Endothelial cell of umbilical vein (primary cell): ENCODE data around the gene PAN3. TPM values are rescaled to one million over a fixed set of nuclear protein-coding genes. Genes with fewer than 3 reads are reported as not detected.

Experiments
- BruUV-seq: library from RNA; stranded (reverse); fragments of 400-500 nt; replicated peaks from 2 replicates; lab custom pipeline; 2021; lab: Mats Ljungman, UMichigan
- CTCF ChIA-PET: fragments of 300-600, 350-600 bp; sonication (Branson Sonifier 250); formaldehyde crosslinking; loops from one replicate; lab custom pipeline; 2021; ENCODE audit warnings: antibody characterized with exemption, inconsistent platforms; lab: Charles Lee
- POLR2A ChIA-PET: fragments of 300-600, 350-600 bp; sonication (Branson Sonifier 250); formaldehyde crosslinking; loops from one replicate; lab custom pipeline; 2021; ENCODE audit warnings: antibody characterized with exemption, inconsistent platforms; lab: Charles Lee
- DNase-seq: peaks from one replicate; pipeline ENCODE4 v3.0.0-alpha.2; 2011; ENCODE audit warnings: low read depth, low spot score
- FAIRE-seq: peaks from 2 replicates; lab custom pipeline; 2011; peaks lifted over from hg19 to GRCh38; lab: Jason Lieb, UNC
- H2AFZ ChIP-seq: 2 replicates; pipeline ENCODE4 v1.6.0; 2012; ENCODE audit warnings: low read depth, low read length, control low read depth, inconsistent platforms
- H3K27ac ChIP-seq: 2 replicates; pipeline ENCODE4 v1.5.1; 2011; ENCODE audit warnings: low read depth, mild to moderate bottlenecking, control low read depth, low read length, moderate library complexity; ENCODE audit not compliant: insufficient read depth
- H3K27me3 ChIP-seq, 2 experiments: 2 replicates each; pipeline versions ENCODE4 v1.6.0 to v1.6.1; 2011; ENCODE audit warnings: low read length in 2 of 2, mixed read lengths in 1 of 2; ENCODE audit not compliant: control insufficient read depth in 2 of 2, insufficient read depth in 2 of 2
- H3K36me3 ChIP-seq, 2 experiments: 2 replicates in 1 of 2; 3 replicates in 1 of 2; pipeline ENCODE4 v1.5.1; 2011; ENCODE audit warnings: low read length in 2 of 2, mild to moderate bottlenecking in 1 of 2, moderate library complexity in 1 of 2; ENCODE audit not compliant: control insufficient read depth in 2 of 2, insufficient read depth in 2 of 2; ENCODE audit errors: extremely low read depth in 1 of 2
- H3K4me1 ChIP-seq: 3 replicates; pipeline ENCODE4 v1.5.1; 2011; ENCODE audit warnings: mild to moderate bottlenecking, low read length; ENCODE audit not compliant: control insufficient read depth, insufficient read depth; ENCODE audit errors: extremely low read depth
- H3K4me2 ChIP-seq: 2 replicates; pipeline ENCODE4 v1.6.1; 2011; ENCODE audit warnings: low read length, control low read depth, mixed read lengths; ENCODE audit not compliant: insufficient read depth
- H3K4me3 ChIP-seq, 3 experiments: fragments of 200-600 bp in 1 of 3; sonication (generic), shearing (Covaris generic) in 1 of 3; replicated peaks in 1 of 3; 2 replicates each; pipeline ENCODE4 v1.5.1; 2011 to 2016; ENCODE audit warnings: control low read depth in 3 of 3, low read length in 3 of 3, mild to moderate bottlenecking in 2 of 3, inconsistent platforms in 1 of 3, low read depth in 1 of 3, moderate library complexity in 1 of 3; ENCODE audit not compliant: insufficient read depth in 1 of 3
- H3K79me2 ChIP-seq: 2 replicates; pipeline ENCODE4 v1.6.0; 2012; ENCODE audit warnings: low read length, inconsistent platforms; ENCODE audit not compliant: control insufficient read depth, insufficient read depth
- H3K9ac ChIP-seq: replicated peaks from 2 replicates; pipeline ENCODE3; 2011; ENCODE audit warnings: low read length, control low read depth; ENCODE audit not compliant: insufficient read depth; ENCODE audit errors: extremely low read depth
- H3K9me1 ChIP-seq: replicated peaks from 3 replicates; pipeline ENCODE4 v1.6.0; 2011; ENCODE audit warnings: mild to moderate bottlenecking, low read length; ENCODE audit not compliant: control insufficient read depth, insufficient read depth; ENCODE audit errors: extremely low read depth
- H3K9me3 ChIP-seq: replicated peaks from 2 replicates; pipeline ENCODE4 v1.5.1; 2012; ENCODE audit warnings: low read length, inconsistent platforms; ENCODE audit not compliant: control insufficient read depth, insufficient read depth
- H4K20me1 ChIP-seq: replicated peaks from 2 replicates; pipeline ENCODE3; 2011; ENCODE audit warnings: mild to moderate bottlenecking, low read length; ENCODE audit not compliant: control insufficient read depth, insufficient read depth; ENCODE audit errors: extremely low read depth
- CTCF ChIP-seq, 2 donors: IDR thresholded peaks; 1 replicate in 1 of 2; 2 replicates in 1 of 2; pipeline ENCODE4 v1.5.1; 2011; ENCODE audit warnings: low read length in 2 of 2, mild to moderate bottlenecking in 2 of 2, moderate library complexity in 2 of 2, control low read depth in 1 of 2, inconsistent platforms in 1 of 2, low read depth in 1 of 2; ENCODE audit not compliant: insufficient read depth in 1 of 2; ENCODE audit errors: extremely low read depth in 1 of 2
- MYC ChIP-seq: IDR thresholded peaks from one replicate; pipeline ENCODE4 v1.6.1; 2011; ENCODE audit warnings: mild to moderate bottlenecking, low read depth, low read length
- dilution Hi-C: fragments of 300-500 bp; cut with MboI; formaldehyde crosslinking; loops from one replicate; pipeline ENCODE4 v1.15.0; 2019; ENCODE audit warnings: low sequenced_read_pairs; ENCODE audit not compliant: extremely low pct_ligation_motif_present
- intact Hi-C: fragments of 100-400 bp; cut with micrococcal nuclease; formaldehyde crosslinking; loops from one replicate; pipeline ENCODE4 v1.10.0; 2022
- polyA plus RNA-seq, 4 experiments: library from polyadenylated mRNA; depleted of rRNA in 3 of 4; stranded (reverse) in 3 of 4; unstranded in 1 of 4; fragments of >200 nt; gene quantifications; 2 replicates each; pipeline versions ENCODE4 v1.2.1 to v1.2.3, GENCODE V29; 2011 to 2012; ENCODE audit warnings: missing spikeins in 1 of 4
- small RNA-seq: library from RNA; depleted of rRNA; stranded (forward); fragments of <200 nt; gene quantifications from one replicate; pipeline ENCODE3, GENCODE V24; 2012; ENCODE audit warnings: low replicate concordance, low read depth; ENCODE audit not compliant: insufficient read depth, insufficient read length
- total RNA-seq: library from RNA; stranded (reverse); gene quantifications from 2 replicates; pipeline ENCODE4 v1.2.3, GENCODE V29; 2021

PAN3 gene
- total and polyA plus RNA-seq, 2 donors (not counting 3 experiments of a cell fraction or from before 2014, with no cell fraction given): 8.5 to 31.9 TPM

GRCh38 chr13:28344163-28344562 is 205.8 kb downstream of the PAN3 start:
- no peaks in the 10 kb centered on the region for H3K36me3 ChIP-seq
- H3K4me3 ChIP-seq: no peak overlapping the region
- DNase-seq (no peak), FAIRE-seq (no peak)
- H3K9me3 ChIP-seq: no peaks in the 10 kb centered on the region
- ChIA-PET POLR2A (no interaction called here), CTCF (interaction anchor here (0.8 kb wide), 1 partner anchor 15 kb away, joined by 3 read pairs; no protein-coding TSS in a partner anchor)
- intact Hi-C loops (no loop called here), dilution Hi-C loops (no loop called here)
- BruUV-seq: no TSS peak
- no peaks in the 10 kb centered on the region for H3K79me2 ChIP-seq
- H3K9ac ChIP-seq: no peak overlapping the region
- peaks cover 33% of the 10 kb centered on the region for H3K4me1 ChIP-seq
- TF ChIP-seq CTCF (IDR thresholded peaks at IDR 0.05; ENCODE audit: extremely low read depth in 1 of 2, insufficient read depth in 1 of 2, low read depth in 1 of 2, low read length in 2 of 2) (no peak), MYC (no peak)
- no peaks in the 10 kb centered on the region for H3K27me3 ChIP-seq
- no peaks in the 10 kb centered on the region for H3K9me1 ChIP-seq
- no peak overlapping the region for H2AFZ ChIP-seq
- H3K4me2 ChIP-seq: no peak overlapping the region
- no peak overlapping the region for H3K27ac ChIP-seq
- no peaks in the 10 kb centered on the region for H4K20me1 ChIP-seq

Small RNA genes within 50 kb of the gene (small RNA-seq; reads per million reads assigned to genes)
- gene RNU6-82P: not detected

Other genes starting within 250 kb of the PAN3 start
- not detected in 2 replicates for gene PDX1, start 218.5 kb upstream of the PAN3 start, total RNA-seq
- gene PDX1, start 218.5 kb upstream of the PAN3 start, polyA plus RNA-seq: not detected in 2 replicates
- not detected in 2 replicates for gene CDX2, start 169.2 kb upstream of the PAN3 start, total RNA-seq
- gene CDX2, start 169.2 kb upstream of the PAN3 start, polyA plus RNA-seq: not detected in 2 replicates
- gene URAD, start 149.9 kb upstream of the PAN3 start, total RNA-seq: not detected in 2 replicates
- not detected in 2 replicates for gene URAD, start 149.9 kb upstream of the PAN3 start, polyA plus RNA-seq
- not detected in 2 replicates for gene FLT3, start 38.0 kb upstream of the PAN3 start, total RNA-seq
- 0.03 TPM in 1 of 2 replicates, not detected in the other for gene FLT3, start 38.0 kb upstream of the PAN3 start, polyA plus RNA-seq